ENCODE results near the gene LENG9.
"Not testable (repeated sequence)": the region's sequence is repeated elsewhere in the genome, so short reads cannot be mapped to it uniquely, and the experiment has no call there.

The LENG9 gene

GRCh38 chr19:54459282-54460229 is 4.0 kb downstream of the LENG9 start:
- no peak for DNase-seq (ENCODE audit: low spot score)

DNA sequence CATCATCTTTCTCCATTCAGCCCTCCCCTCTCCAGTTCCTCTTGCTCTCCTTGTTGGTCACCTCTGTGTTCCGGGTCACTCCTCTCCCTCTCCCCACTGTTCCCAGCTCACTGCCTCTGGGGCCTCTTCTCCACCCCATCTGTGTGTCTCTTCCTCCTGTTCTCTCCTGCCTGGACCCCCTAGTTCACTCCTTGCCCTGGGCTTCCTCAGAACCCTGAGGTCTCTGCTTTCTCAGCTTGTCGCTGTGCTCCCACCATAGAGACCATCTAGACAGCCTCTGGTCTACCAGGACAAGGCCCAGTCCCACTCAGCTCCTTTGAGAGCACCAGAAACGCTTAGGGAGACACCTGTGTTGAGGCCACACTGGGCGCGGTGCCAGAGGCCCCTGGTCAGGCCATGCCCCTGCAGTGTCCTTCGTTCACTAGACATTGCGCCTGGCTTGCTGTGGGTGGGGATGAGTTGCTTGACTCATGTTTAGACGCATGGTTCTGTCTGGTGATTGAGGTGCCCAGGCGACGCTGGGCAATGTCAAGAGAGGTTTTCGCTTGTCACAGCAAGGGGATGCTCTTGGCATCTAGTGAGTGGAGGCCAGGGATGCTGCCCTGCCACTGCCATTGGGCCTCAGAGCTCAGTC is 4.8 kb downstream of the LENG9 start:
- no peak for DNase-seq (ENCODE audit: low spot score)

- DNase-seq (ENCODE audit: low spot score): no peak
These were observed 5.6 kb downstream of the LENG9 start for GRCh38 chr19:54457773-54458647.

- DNase-seq (ENCODE audit: low spot score): no peak
These were observed 6.9 kb downstream of the LENG9 start for GRCh38 chr19:54456423-54457373.

DNA sequence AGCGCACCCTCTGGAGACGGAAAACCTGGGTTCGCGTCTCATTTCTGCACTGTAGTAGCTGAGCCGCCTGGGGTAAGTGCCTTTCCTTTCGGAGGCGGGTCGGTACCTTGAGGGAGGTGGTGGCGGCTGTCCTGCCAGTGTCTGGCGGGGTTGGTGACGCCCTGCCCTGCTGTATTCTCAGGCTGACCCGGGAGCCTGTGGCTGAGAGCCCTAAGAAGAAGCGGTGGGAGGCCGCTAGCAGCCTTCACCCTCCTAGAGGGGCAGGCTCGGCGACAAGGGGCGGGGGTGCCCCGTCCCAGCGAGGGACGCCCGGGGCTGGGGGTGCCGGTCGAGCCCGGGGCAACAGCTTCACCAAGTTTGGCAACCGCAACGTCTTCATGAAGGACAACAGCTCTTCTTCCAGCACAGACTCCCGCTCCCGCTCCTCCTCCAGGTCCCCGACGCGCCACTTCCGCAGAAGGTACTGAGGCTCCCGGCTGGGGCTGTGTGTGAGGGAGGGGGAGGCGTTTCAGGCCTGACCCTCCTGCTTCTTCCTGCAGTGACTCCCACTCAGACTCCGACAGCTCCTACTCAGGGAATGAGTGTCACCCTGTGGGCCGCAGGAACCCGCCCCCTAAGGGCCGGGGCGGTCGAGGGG is 7.7 kb downstream of the LENG9 start:
- no peak for DNase-seq (ENCODE audit: low spot score)

- DNase-seq (ENCODE audit: low spot score): no peak
These were observed 8.6 kb downstream of the LENG9 start for GRCh38 chr19:54454781-54455675.

DNA sequence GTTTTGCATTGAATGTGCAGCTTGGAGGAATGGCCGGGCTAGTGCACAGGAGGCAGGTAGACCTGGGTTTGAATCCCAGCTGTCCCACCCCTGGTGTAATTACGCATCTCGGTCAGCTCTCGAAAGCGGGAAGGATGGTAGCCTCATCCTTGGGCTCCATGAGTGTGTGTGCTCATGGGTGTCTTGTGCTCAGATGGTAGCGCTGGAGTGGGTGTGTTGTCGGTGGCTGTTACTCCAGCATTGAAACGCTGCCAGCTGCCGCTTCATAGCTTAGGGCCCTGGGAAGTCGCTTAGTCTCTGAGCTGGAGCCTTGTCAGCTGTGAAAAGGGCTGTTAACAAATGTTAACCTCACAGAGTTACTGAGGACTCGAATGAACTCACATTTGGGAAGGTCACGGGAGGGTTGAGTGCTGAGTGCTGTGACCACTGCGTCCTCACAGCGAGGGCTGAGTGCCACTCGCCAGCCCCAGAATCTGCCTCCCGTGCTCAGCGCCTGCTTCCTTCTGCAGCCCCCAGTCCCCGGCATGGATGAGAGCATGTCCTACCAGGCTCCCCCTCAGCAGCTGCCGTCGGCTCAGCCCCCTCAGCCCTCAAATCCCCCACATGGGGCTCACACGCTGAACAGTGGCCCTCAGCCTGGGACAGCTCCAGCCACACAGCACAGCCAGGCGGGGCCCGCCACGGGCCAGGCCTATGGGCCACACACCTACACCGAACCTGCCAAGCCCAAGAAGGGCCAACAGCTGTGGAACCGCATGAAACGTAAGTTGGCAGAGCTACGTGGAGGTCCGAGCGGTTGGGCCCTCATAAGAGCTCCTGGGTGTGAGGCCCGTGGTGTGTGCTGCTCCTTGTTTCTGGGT is 9.4 kb downstream of the LENG9 start:
- DNase-seq (ENCODE audit: low spot score): no peak

DNA sequence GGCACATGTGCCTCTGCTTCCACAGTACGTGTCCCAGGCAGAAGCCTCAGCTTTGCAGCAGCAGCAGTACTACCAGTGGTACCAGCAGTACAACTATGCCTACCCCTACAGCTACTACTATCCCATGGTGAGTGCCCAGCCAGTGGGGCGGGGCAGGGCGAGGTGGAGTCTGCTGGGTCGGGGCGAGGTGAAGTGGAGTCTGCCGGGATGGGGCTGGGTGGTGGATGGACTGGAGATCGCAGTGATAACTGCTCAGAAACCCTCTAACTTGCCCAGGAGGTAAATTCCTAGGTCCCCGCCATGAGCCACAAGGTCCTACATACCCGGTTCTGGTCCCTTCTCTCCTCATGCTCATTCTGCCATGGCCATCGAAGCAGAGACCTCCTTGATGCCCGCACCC is 11.0 kb downstream of the LENG9 start:
- no peak for DNase-seq (ENCODE audit: low spot score)

- no peak for DNase-seq (ENCODE audit: low spot score)
These were observed 11.6 kb downstream of the LENG9 start for GRCh38 chr19:54451997-54452396.

DNA sequence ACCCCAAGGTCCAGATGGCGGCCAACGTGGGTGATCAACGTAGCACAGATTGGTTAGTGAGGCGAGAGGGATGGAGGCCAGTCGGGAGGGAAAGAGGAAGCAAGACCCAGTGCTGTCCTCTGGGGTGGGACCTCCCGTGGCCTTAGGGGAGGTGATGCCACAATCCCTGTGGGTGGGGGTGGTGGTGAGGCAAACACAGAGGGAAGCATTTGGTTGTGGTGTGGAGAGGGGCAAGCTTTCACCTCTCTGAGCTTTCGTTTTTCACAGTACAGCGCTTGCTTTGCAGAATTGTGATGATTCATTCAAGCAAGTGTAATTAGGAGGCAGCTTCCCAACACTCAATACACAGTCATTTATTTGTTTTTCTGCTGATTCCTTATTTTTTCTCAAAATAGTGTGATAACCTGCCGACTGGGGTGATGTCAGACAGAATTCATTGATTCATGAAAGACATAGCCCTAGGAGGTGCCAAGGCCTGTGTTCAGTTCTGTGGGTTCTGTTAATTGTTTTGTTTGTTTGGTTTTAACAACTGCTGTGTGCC is 12.2 kb downstream of the LENG9 start:
- no peak for DNase-seq (ENCODE audit: low spot score)

DNA sequence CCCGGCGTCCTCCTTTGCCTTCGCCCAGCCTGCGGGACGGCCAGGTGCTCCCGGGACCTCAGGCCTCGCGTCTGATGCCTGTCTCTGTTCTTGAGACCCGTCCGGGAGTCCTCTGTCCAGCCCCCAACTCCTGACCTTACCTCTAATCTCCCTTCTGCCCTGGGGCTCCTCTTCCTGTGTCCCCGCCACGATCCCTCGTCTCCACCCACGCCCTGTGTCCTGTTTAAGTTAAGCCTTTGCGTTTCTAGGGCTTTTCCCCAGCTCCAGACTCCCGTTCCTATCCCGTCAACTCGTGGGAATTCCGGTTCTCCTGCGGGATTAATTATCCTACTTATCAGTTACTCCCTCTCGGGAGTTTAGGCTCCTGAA is 13.9 kb downstream of the LENG9 start:
- no peak for DNase-seq (ENCODE audit: low spot score)

GRCh38 chr19:54448774-54449700 is 14.5 kb downstream of the LENG9 start, which contains the start of gene LENG8:
Gene LENG8 (plus strand): TSS chr19:54449199. CDS start chr19:54451345, 2,146 bp downstream.
- peak; percentile 98 for DNase-seq (ENCODE audit: low spot score)

- DNase-seq (ENCODE audit: low spot score): peak; percentile 27
These were observed 15.4 kb downstream of the LENG9 start for GRCh38 chr19:54448040-54448773.

- not testable (repeated sequence) for DNase-seq (ENCODE audit: low spot score)
These were observed 17.2 kb downstream of the LENG9 start for GRCh38 chr19:54446349-54446748.

GRCh38 chr19:54444737-54445136 is 18.8 kb downstream of the LENG9 start:
- no peak for DNase-seq (ENCODE audit: low spot score)

GRCh38 chr19:54440641-54441040 is 22.9 kb downstream of the LENG9 start:
- DNase-seq (ENCODE audit: low spot score): no peak
